Hematopoietic multipotent progenitor cell treated with erythropoietin and hydrocortisone succinate and interleukin-3 and kit ligand, for 8 days (in vitro differentiated cells): ENCODE measurements around the gene SLC13A1.
"Not testable (repeated sequence)": the region's sequence is repeated elsewhere in the genome, so short reads cannot be mapped to it uniquely, and the experiment has no call there.

Experiments used
- DNase-seq: peaks from one replicate; pipeline ENCODE4 v3.0.0-alpha.2; 2015

The SLC13A1 gene

GRCh38 chr7:123125231-123125630 is 74.5 kb downstream of the SLC13A1 start:
- DNase-seq = no peak

DNA sequence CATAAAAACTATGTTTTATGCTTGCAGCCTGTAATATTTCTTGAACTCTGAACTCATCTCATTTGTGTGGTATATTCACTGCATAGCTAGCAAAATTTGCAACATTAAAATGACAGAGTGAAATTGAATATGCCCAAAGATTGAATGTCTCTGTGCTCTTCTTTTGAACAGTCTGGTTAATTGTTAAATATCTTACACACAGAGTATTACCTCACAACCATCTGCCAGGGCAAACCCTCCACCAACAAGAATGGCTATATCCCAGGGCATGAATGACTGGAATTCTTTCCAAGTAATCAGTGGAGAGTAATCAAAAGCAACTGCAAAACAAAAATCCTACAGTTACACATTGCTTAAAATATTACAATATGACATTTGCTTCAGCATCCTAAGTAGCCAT is 76.9 kb downstream of the SLC13A1 start:
- no peak for DNase-seq

GRCh38 chr7:123120286-123120685 is 79.5 kb downstream of the SLC13A1 start:
- no peak for DNase-seq

DNA sequence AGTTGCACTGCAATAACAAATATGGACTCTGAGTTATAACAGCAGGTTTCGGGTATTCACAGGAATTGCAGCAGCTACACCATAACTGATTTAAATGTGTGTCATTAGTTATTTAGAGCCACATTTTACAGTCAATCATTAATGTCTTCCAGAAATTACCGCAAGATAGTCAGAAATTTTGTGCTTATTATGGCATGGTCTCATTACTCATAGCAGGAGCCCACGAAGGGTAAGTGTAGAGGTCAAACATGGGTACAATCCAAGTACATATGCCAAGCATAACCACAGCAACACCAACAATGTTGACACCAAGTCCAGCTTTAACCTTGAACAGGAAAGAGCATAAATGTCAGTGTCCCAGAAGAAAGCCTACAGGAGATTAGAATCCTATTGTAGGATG is 84.4 kb downstream of the SLC13A1 start:
- DNase-seq = no peak

DNA sequence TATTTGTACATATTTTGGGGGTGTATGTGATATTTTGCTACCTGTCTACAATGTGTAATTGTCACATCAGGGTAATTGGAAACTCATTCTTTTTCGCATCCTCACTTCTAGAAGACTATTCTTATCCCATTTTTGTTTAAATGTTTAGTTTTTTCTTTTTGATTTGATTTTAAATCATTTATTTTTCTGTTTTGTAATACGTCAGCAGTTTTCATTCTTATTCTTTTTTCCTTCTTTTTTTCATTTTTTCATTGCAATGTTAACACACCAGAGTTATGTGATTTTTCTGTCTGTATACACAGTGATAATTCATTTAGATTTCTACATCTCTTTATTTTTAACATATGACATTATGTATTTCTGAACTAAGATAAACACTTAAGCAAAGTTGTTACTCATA is 85.5 kb downstream of the SLC13A1 start:
- DNase-seq = no peak

GRCh38 chr7:123112833-123113232 is 86.9 kb downstream of the SLC13A1 start:
- DNase-seq = no peak

GRCh38 chr7:123099712-123100111 is 100.1 kb downstream of the SLC13A1 start:
- no peak for DNase-seq

DNA sequence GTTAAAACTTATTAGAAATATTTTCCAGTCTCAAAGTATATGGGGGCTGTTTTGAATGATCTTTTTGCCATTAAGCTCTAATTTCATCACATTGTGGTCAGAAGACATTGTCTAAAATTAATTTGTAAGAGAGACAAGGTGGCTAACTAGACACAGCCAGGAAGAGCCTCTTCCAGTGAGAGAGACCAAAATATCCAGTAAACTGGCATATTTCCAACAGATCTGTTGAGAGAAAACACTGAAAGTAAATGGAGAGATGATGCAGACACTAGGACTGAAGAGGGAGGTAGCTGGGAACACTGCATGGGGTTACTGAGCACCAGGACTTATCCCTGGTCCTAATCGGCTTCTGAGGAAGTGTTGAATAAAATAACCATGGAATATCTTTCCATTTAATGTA is 102.8 kb downstream of the SLC13A1 start:
- DNase-seq = no peak

GRCh38 chr7:123096434-123096833 is 103.3 kb downstream of the SLC13A1 start:
- no peak for DNase-seq

GRCh38 chr7:123090456-123090855 is 109.3 kb downstream of the SLC13A1 start:
- DNase-seq = no peak

DNA sequence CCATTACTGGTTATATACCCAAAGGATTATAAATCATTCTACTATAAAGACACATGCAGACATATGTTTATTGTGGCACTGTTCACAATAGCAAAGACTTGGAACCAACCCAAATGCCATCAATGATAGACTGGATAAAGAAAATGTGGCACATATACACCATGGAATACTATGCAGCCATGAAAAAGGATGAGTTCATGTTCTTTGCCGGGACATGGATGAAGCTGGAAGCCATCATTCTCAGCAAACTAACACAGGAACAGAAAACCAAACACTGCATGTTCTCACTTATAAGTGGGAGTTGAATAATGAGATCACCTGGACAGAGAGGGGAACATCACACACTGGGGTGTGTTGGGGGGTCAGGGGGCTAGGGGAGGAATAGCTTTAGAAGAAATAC is 112.9 kb downstream of the SLC13A1 start:
- not testable (repeated sequence) for DNase-seq

DNA sequence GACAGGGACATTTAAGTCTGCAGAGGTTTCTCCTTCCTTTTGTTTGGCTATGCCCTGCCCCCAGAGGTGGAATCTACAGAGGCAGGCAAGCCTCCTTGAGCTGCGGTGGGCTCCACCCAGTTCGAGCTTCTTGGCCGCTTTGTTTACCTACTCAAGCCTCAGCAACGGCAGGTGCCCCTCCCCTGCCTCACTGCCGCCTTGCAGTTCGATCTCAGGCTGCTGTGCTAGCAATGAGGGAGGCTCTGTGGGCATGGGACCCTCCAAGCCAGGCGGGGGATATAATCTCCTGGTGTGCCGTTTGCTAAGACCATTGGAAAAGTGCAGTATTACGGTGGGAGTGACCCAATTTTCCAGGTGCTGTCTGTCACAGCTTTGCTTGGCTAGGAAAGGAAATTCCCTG is 114.9 kb downstream of the SLC13A1 start:
- DNase-seq = not testable (repeated sequence)

DNA sequence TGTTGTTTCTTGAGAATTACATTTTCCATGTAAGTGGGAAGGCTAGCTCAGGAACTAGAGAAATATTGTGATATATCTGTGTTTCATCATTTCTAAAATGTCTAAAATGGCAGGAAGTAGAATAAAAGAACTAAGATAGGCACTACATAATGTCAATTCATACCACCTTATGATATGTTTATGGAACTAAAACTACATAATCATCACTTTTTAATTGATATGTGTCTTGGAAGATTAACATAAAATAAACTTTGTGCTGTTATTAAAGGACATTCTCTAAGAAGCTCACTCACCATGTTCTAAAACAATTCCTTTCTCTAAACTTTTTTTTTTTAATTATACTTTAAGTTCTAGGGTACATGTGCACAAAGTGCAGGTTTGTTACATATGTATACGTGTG is 120.7 kb downstream of the SLC13A1 start:
- no peak for DNase-seq

DNA sequence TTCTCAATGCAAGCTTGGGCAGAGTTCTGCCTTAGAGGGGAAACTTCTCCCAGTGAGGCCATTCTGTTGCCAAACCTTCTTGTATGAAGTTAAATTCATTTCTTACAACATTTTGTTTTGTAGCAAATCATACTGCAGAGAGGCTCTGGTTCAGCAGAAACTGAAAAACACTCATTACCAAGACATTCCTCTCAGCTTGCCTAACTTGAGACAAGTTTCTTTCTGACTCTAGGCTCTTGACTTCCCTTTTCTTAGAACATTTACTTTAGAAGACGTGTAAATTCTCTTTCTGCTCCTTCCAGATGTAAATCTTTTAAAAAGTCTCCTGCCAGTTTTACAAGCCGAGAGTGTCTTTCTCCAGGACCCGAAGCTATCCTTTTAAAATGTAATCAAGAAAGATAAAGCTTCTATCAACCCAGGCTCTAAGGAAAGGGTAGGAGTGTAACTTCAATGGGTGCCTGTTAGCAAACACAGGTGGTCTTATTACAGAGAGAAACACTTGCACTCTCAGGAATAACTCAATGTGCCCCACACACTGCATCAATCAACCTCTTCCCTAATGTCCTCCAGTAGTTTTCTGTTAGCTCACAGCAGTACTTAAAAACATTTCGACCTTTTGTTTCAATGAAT is 123.8 kb downstream of the SLC13A1 start:
- DNase-seq = no peak

GRCh38 chr7:123070702-123071286 is 129.0 kb downstream of the SLC13A1 start:
- DNase-seq = no peak

- DNase-seq = no peak
These were observed 132.0 kb downstream of the SLC13A1 start for GRCh38 chr7:123067814-123068213.
